Measurements from ENCODE around the gene ACAN. TPM values are rescaled to one million over a fixed set of nuclear protein-coding genes. Genes with fewer than 3 reads are reported as not detected.

Gene ACAN
- total RNA-seq, 1 donor: 3.3 TPM

DNA sequence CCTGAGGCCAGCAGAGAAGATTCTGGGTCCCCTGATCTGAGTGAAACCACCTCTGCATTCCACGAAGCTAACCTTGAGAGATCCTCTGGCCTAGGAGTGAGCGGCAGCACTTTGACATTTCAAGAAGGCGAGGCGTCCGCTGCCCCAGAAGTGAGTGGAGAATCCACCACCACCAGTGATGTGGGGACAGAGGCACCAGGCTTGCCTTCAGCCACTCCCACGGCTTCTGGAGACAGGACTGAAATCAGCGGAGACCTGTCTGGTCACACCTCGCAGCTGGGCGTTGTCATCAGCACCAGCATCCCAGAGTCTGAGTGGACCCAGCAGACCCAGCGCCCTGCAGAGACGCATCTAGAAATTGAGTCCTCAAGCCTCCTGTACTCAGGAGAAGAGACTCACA is 55.7 kb downstream of the ACAN start:
- TF ChIP-seq, protein P1, sequence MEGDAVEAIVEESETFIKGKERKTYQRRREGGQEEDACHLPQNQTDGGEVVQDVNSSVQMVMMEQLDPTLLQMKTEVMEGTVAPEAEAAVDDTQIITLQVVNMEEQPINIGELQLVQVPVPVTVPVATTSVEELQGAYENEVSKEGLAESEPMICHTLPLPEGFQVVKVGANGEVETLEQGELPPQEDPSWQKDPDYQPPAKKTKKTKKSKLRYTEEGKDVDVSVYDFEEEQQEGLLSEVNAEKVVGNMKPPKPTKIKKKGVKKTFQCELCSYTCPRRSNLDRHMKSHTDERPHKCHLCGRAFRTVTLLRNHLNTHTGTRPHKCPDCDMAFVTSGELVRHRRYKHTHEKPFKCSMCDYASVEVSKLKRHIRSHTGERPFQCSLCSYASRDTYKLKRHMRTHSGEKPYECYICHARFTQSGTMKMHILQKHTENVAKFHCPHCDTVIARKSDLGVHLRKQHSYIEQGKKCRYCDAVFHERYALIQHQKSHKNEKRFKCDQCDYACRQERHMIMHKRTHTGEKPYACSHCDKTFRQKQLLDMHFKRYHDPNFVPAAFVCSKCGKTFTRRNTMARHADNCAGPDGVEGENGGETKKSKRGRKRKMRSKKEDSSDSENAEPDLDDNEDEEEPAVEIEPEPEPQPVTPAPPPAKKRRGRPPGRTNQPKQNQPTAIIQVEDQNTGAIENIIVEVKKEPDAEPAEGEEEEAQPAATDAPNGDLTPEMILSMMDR (IDR thresholded peaks at IDR 0.05; ENCODE audit: insufficient read depth, low read length): no peak
- H3K4me3 ChIP-seq (ENCODE audit: low read depth, low read length): no peak overlapping the region
- DNase-seq (ENCODE audit: low read depth): no peak

DNA sequence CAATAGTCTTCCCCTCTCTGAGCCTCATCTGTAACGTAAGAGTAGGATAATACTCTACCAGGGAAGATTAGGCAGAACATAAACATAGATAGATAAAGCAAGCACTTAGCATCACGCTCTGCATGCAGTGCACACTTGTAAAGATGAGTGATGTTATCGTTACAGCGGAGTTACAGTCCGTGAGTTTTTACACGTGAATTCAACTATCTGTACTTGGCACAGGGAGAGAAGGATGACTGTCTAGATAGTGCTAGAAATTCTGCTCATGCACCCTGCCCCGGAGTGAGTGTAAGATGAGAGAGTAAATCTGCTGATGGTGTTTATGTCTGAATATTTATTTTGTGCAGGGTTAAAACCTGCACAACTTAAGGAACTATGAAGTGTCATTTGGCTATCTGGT is 56.3 kb downstream of the ACAN start:
- TF ChIP-seq, protein P1 (IDR thresholded peaks at IDR 0.05; ENCODE audit: insufficient read depth, low read length): no peak
- no peak for DNase-seq (ENCODE audit: low read depth)
- no peak overlapping the region for H3K4me3 ChIP-seq (ENCODE audit: low read depth, low read length)

DNA sequence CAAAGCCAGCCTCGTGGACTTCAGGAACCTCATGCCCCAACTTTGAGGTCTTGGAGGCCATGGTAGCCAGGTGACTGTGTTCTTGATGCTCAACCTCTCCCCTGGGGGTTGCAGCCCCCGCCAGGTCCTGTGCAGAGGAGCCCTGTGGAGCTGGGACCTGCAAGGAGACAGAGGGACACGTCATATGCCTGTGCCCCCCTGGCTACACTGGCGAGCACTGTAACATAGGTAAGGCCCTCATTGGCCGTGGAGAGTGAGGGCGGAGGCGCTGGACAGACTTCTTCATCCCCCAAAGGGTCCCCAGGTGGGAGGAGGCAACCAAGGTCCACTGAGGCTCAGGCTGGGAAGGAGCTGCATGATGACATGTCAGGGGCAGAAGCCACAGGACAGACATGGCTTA is 57.0 kb downstream of the ACAN start:
- TF ChIP-seq, protein P1 (IDR thresholded peaks at IDR 0.05; ENCODE audit: insufficient read depth, low read length): no peak
- no peak for DNase-seq (ENCODE audit: low read depth)
- no peak overlapping the region for H3K4me3 ChIP-seq (ENCODE audit: low read depth, low read length)

DNA sequence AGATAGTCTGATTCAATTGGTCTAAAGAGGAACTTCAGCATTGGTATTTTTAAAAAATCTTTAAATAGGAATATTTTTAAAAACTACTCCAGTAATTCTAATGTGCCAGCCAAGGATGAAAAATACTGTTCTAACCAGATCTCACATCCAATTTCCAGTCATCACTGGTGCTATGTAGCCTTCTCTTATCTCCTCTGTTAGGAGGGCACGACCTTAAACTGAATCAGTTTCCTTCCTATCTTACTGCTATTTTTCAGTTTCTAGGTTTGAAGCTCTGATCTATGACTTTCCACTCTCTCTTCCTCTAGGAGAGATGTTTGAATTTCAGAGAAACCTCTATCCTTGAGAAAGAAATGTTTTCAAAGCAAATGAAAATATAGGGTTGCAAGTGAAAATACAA is 60.2 kb downstream of the ACAN start:
- H3K4me3 ChIP-seq (ENCODE audit: low read depth, low read length): no peak overlapping the region
- DNase-seq (ENCODE audit: low read depth): no peak
- TF ChIP-seq, protein P1 (IDR thresholded peaks at IDR 0.05; ENCODE audit: insufficient read depth, low read length): no peak

DNA sequence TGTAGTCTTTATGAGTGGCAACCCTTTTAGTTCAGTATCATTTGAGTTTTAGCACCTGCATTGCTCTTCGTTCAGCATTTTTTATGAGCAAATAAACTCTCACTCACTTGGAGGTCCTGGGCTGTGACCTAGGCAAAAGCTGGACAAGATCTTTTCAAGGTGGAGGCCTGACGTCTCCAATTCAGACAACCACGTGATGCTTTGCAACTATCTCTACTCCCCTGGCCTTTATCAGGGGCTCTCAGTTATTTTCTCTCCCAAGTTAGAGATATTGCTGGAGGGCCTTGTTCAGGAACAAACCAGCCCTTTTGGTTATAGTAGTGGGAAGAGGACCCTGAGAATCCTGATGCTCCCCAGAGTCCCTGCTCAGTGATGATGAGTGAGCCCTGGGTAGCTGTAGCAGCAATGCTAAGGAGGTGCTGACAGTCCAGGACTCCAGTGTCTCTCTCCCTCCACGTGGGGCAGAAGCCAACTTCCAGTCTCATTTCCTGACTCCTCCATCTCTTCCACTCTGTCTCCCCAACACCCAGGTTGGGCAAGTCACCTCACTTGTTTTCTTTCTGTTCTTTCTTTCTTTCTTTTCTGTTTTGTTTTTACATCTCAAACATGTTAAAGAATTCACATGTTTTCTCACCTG is 61.7 kb downstream of the ACAN start:
- no peak for DNase-seq (ENCODE audit: low read depth)
- H3K4me3 ChIP-seq (ENCODE audit: low read depth, low read length): no peak overlapping the region
- TF ChIP-seq, protein P1 (IDR thresholded peaks at IDR 0.05; ENCODE audit: insufficient read depth, low read length): no peak

DNA sequence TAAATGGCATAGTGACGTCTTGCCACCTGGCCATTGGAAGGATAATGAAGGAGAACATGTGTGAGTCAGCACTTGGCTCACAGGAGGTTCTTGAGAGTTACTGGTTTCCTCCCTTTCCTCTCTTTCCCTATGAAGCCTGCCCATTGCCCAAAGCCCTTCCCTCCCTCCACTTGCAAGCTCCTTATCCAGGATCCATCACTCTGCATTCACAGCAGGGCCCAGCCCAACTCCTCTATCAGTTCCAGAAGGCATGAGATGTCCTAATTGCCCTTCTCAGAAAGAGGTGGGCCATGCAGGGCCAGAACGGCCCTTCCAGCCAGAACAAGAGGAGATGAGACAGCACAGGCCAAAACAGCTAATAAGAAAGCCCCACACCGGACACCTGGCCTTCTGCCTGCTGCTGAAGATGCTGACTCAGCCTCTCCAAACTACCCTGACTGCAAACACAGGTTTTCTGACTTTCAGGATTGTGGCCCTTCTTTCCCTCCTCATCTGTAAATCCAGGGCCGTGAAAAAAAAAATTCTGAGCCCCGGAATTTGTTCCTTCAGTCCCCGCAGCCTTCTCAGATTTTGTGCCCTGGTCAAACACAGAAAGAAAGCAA is 62.4 kb downstream of the ACAN start:
- DNase-seq (ENCODE audit: low read depth): peak; percentile 28
- TF ChIP-seq, protein P1 (IDR thresholded peaks at IDR 0.05; ENCODE audit: insufficient read depth, low read length): no peak
- no peak overlapping the region for H3K4me3 ChIP-seq (ENCODE audit: low read depth, low read length)

Data from fibroblast of the aortic adventitia (primary cell).